Measurements from ENCODE around the gene MRAP2. TPM values are rescaled to one million over a fixed set of nuclear protein-coding genes. Genes with fewer than 3 reads are reported as not detected.
"Not testable (repeated sequence)": the region's sequence is repeated elsewhere in the genome, so short reads cannot be mapped to it uniquely, and the experiment has no call there.

Gene MRAP2
- total RNA-seq, 2 experiments from 2014 or later: not detected

DNA sequence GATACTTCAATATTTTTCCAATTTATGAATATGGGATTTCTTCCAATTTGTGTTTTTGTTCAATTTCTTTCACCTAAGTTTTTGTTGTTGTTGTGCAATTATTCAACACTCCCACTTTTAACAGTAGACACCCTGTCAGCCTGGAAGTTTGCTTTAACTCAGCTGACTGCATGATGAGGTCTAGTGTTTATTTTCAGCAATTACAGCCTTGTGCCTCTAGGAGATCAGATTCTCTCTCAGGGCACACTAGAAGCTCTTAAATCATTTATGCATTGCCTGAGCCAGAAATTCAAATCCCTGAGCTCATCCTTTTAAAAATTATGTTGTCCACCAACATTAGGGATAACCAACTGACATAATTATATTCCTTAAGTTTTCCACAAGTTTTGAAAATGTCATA is 85.7 kb downstream of the MRAP2 start:
- no peak for TF ChIP-seq EZH2phosphoT487 (IDR thresholded peaks at IDR 0.05; ENCODE audit: borderline replicate concordance, low read depth, low read length)
- TF ChIP-seq, protein P1, sequence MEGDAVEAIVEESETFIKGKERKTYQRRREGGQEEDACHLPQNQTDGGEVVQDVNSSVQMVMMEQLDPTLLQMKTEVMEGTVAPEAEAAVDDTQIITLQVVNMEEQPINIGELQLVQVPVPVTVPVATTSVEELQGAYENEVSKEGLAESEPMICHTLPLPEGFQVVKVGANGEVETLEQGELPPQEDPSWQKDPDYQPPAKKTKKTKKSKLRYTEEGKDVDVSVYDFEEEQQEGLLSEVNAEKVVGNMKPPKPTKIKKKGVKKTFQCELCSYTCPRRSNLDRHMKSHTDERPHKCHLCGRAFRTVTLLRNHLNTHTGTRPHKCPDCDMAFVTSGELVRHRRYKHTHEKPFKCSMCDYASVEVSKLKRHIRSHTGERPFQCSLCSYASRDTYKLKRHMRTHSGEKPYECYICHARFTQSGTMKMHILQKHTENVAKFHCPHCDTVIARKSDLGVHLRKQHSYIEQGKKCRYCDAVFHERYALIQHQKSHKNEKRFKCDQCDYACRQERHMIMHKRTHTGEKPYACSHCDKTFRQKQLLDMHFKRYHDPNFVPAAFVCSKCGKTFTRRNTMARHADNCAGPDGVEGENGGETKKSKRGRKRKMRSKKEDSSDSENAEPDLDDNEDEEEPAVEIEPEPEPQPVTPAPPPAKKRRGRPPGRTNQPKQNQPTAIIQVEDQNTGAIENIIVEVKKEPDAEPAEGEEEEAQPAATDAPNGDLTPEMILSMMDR (conservative IDR thresholded peaks at IDR 0.05; ENCODE audit: low read length): 0 out of 2 replicates have a peak, but pooled peaks have one; percentile 21
- no peaks in the 10 kb centered on the region for H3K9me2 ChIP-seq (ENCODE audit: insufficient read depth, low read length)
- no peaks in the 10 kb centered on the region for H4K20me1 ChIP-seq (ENCODE audit: insufficient read depth, low read length)
- no peaks in the 10 kb centered on the region for H3K9me3 ChIP-seq (ENCODE audit: low read length)
- no peak overlapping the region for H2AFZ ChIP-seq (ENCODE audit: low read length)
- H3K4me2 ChIP-seq (ENCODE audit: low read length): no peak overlapping the region
- DNase-seq (ENCODE audit: low spot score): no peak
- no TSS peak for BruUV-seq (replicated peaks)
- H3K79me2 ChIP-seq (ENCODE audit: insufficient read depth, low read depth, low read length): no peaks in the 10 kb centered on the region
- H3K27ac ChIP-seq (ENCODE audit: low read depth, low read length, poor library complexity, severe bottlenecking): no peak overlapping the region
- intact Hi-C loops (cut with micrococcal nuclease; ENCODE audit: unreplicated experiment): no loop called here
- POLR2A ChIA-PET: interaction anchor here (0.5 to 0.6 kb wide), 2 partner anchors 99 to 234 kb away, joined by 3 read pairs; no protein-coding TSS in a partner anchor
- CTCF ChIA-PET (ENCODE audit: unreplicated experiment): no interaction called here
- H3K4me1 ChIP-seq (ENCODE audit: insufficient read depth, low read length, poor library complexity, severe bottlenecking): no peaks in the 10 kb centered on the region
- no peak overlapping the region for H3K4me3 ChIP-seq (ENCODE audit: low read depth, low read length, poor library complexity, severe bottlenecking)
- H3K36me3 ChIP-seq (ENCODE audit: insufficient read depth, low read length): 0 out of 2 replicates have a peak, but pooled peaks cover 4% of the 10 kb centered on the region

DNA sequence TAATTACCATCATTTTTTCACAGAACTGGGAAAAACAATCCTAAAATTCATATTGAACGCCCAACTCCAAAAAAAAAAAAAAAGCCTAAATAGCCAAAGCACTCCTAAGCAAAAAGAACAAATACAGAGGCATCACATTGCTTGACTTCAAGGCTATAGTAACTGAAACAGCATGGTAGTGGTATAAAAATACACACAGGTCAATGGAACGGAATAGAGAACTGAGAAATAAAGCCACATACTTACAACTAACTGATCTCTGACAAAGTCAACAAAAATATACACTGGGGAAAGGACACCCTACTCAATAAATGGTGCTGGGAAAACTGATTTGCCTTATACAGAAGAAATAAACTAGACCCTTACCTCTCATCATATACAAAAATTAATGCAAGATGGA is 89.6 kb downstream of the MRAP2 start:
- no peak for DNase-seq (ENCODE audit: low spot score)

DNA sequence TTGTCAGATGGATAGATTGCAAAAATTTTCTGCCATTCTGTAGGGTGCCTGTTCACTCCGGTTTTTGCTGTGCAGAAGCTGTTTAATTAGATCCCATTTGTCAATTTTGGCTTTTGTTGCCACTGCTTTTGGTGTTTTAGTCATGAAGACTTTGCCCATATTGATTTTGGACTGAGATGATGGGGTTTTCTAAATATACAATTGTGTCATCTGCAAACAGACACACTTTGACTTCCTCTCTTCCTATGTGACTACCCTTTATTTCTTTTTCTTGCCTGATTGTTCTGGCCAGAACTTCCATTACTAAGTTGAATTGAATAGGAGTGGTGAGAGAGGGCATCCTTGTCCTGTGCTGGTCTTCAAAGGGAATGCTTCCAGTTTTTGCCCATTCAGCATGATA is 96.0 kb downstream of the MRAP2 start:
- H3K4me3 ChIP-seq (ENCODE audit: low read depth, low read length, poor library complexity, severe bottlenecking); H3K4me1 ChIP-seq (ENCODE audit: insufficient read depth, low read length, poor library complexity, severe bottlenecking); H3K9me2 ChIP-seq (ENCODE audit: insufficient read depth, low read length); H3K4me2 ChIP-seq (ENCODE audit: low read length); H3K27ac ChIP-seq (ENCODE audit: low read depth, low read length, poor library complexity, severe bottlenecking); POLR2A ChIA-PET; DNase-seq (ENCODE audit: low spot score); H4K20me1 ChIP-seq (ENCODE audit: insufficient read depth, low read length); BruUV-seq (replicated peaks); CTCF ChIA-PET (ENCODE audit: unreplicated experiment); H3K9me3 ChIP-seq (ENCODE audit: low read length); H3K36me3 ChIP-seq (ENCODE audit: insufficient read depth, low read length); intact Hi-C loops (cut with micrococcal nuclease; ENCODE audit: unreplicated experiment); H3K79me2 ChIP-seq (ENCODE audit: insufficient read depth, low read depth, low read length); H2AFZ ChIP-seq (ENCODE audit: low read length): not testable (repeated sequence)

More for the DNA sequence above, 89.6 kb downstream of the MRAP2 start:
- no peak overlapping the region for H2AFZ ChIP-seq (ENCODE audit: low read length)
- no peaks in the 10 kb centered on the region for H3K9me3 ChIP-seq (ENCODE audit: low read length)
- no TSS peak for BruUV-seq (replicated peaks)
- no peak for TF ChIP-seq EZH2phosphoT487 (IDR thresholded peaks at IDR 0.05; ENCODE audit: borderline replicate concordance, low read depth, low read length)
- TF ChIP-seq, protein P1 (conservative IDR thresholded peaks at IDR 0.05; ENCODE audit: low read length): no peak
- H3K27ac ChIP-seq (ENCODE audit: low read depth, low read length, poor library complexity, severe bottlenecking): no peak overlapping the region
- intact Hi-C loops (cut with micrococcal nuclease; ENCODE audit: unreplicated experiment): no loop called here
- CTCF ChIA-PET (ENCODE audit: unreplicated experiment): no interaction called here
- H3K79me2 ChIP-seq (ENCODE audit: insufficient read depth, low read depth, low read length): no peaks in the 10 kb centered on the region
- H3K4me3 ChIP-seq (ENCODE audit: low read depth, low read length, poor library complexity, severe bottlenecking): no peak overlapping the region
- H4K20me1 ChIP-seq (ENCODE audit: insufficient read depth, low read length): no peaks in the 10 kb centered on the region
- no peaks in the 10 kb centered on the region for H3K9me2 ChIP-seq (ENCODE audit: insufficient read depth, low read length)
- H3K36me3 ChIP-seq (ENCODE audit: insufficient read depth, low read length): 0 out of 2 replicates have a peak, but pooled peaks cover 7% of the 10 kb centered on the region
- no peak overlapping the region for H3K4me2 ChIP-seq (ENCODE audit: low read length)
- POLR2A ChIA-PET: no interaction called here
- H3K4me1 ChIP-seq (ENCODE audit: insufficient read depth, low read length, poor library complexity, severe bottlenecking): no peaks in the 10 kb centered on the region

DNA sequence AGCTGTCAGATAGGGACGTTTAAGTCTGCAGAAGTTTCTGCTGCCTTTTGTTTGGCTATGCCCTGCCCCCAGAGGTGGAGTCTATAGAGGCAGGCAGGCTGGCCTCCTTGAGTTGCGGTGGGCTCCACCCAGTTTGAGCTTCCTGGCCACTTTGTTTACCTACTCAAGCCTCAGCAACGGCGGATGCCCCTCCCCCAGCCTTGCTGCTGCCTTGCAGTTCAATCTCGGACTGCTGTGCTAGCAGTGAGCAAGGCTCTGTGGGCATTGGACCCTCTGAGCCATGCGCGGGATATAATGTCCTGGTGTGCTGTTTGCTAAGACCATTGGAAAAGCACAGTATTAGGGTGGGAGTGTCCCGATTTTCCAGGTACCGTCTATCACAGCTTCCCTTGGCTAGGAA is 99.8 kb downstream of the MRAP2 start:
- H3K9me2 ChIP-seq (ENCODE audit: insufficient read depth, low read length); DNase-seq (ENCODE audit: low spot score); H3K79me2 ChIP-seq (ENCODE audit: insufficient read depth, low read depth, low read length); H3K4me1 ChIP-seq (ENCODE audit: insufficient read depth, low read length, poor library complexity, severe bottlenecking); H3K4me2 ChIP-seq (ENCODE audit: low read length); H4K20me1 ChIP-seq (ENCODE audit: insufficient read depth, low read length); POLR2A ChIA-PET; H3K9me3 ChIP-seq (ENCODE audit: low read length); H3K36me3 ChIP-seq (ENCODE audit: insufficient read depth, low read length); H3K27ac ChIP-seq (ENCODE audit: low read depth, low read length, poor library complexity, severe bottlenecking); BruUV-seq (replicated peaks); intact Hi-C loops (cut with micrococcal nuclease; ENCODE audit: unreplicated experiment); H2AFZ ChIP-seq (ENCODE audit: low read length); CTCF ChIA-PET (ENCODE audit: unreplicated experiment); H3K4me3 ChIP-seq (ENCODE audit: low read depth, low read length, poor library complexity, severe bottlenecking): not testable (repeated sequence)

All from OCI-LY7 (cell line).